ENCODE measurements around the gene GAK.

GAK gene

GRCh38 chr4:851701-852430 is 80.2 kb downstream of the GAK start:
- Histone ChIP-seq H3K4me3 (ENCODE audit: low read depth, low read length) (no peak overlapping the region), H3K27ac (no peak overlapping the region), H3K27me3 (replicated peaks) (no peaks in the 10 kb centered on the region), H3K36me3 (replicated peaks) (peaks cover 30% of the 10 kb centered on the region)
- TF ChIP-seq CTCF (IDR thresholded peaks at IDR 0.05; ENCODE audit: low read depth, low read length, missing control alignments), result no peak
- DNase-seq, result no peak
- in situ Hi-C loops (cut with HindIII; ENCODE audit: low pct_ligation_motif_present, low sequenced_read_pairs), result no loop called here

- no peak for DNase-seq
- Histone ChIP-seq H3K27me3 (replicated peaks) (no peaks in the 10 kb centered on the region), H3K4me3 (ENCODE audit: low read depth, low read length) (no peak overlapping the region), H3K27ac (no peak overlapping the region), H3K36me3 (replicated peaks) (peaks cover 27% of the 10 kb centered on the region)
- no peak for TF ChIP-seq CTCF (IDR thresholded peaks at IDR 0.05; ENCODE audit: low read depth, low read length, missing control alignments)
- in situ Hi-C loops (cut with HindIII; ENCODE audit: low pct_ligation_motif_present, low sequenced_read_pairs), result no loop called here
These were observed 81.7 kb downstream of the GAK start for GRCh38 chr4:850323-850945.

GRCh38 chr4:849478-850175 is 82.5 kb downstream of the GAK start:
- TF ChIP-seq CTCF (IDR thresholded peaks at IDR 0.05; ENCODE audit: low read depth, low read length, missing control alignments), result no peak
- Histone ChIP-seq H3K27me3 (replicated peaks) (no peaks in the 10 kb centered on the region), H3K27ac (no peak overlapping the region), H3K36me3 (replicated peaks) (peaks cover 27% of the 10 kb centered on the region), H3K4me3 (ENCODE audit: low read depth, low read length) (no peak overlapping the region)
- in situ Hi-C loops (cut with HindIII; ENCODE audit: low pct_ligation_motif_present, low sequenced_read_pairs), result no loop called here
- no peak for DNase-seq

GRCh38 chr4:848803-849477 is 83.2 kb downstream of the GAK start:
- no peak for TF ChIP-seq CTCF (IDR thresholded peaks at IDR 0.05; ENCODE audit: low read depth, low read length, missing control alignments)
- Histone ChIP-seq H3K4me3 (ENCODE audit: low read depth, low read length) (no peak overlapping the region), H3K27me3 (replicated peaks) (no peaks in the 10 kb centered on the region), H3K36me3 (replicated peaks) (peaks cover 21% of the 10 kb centered on the region), H3K27ac (no peak overlapping the region)
- DNase-seq, result no peak
- in situ Hi-C loops (cut with HindIII; ENCODE audit: low pct_ligation_motif_present, low sequenced_read_pairs), result no loop called here

- no peak for DNase-seq
- TF ChIP-seq CTCF (IDR thresholded peaks at IDR 0.05; ENCODE audit: low read depth, low read length, missing control alignments), result no peak
- Histone ChIP-seq H3K27ac (no peak overlapping the region), H3K36me3 (replicated peaks) (peaks cover 21% of the 10 kb centered on the region), H3K27me3 (replicated peaks) (no peaks in the 10 kb centered on the region), H3K4me3 (ENCODE audit: low read depth, low read length) (no peak overlapping the region)
- in situ Hi-C loops (cut with HindIII; ENCODE audit: low pct_ligation_motif_present, low sequenced_read_pairs), result no loop called here
These were observed 83.8 kb downstream of the GAK start for GRCh38 chr4:848307-848691.

Data from brain microvascular endothelial cell (primary cell).